HG03280 (cell line): ENCODE results near the gene PPIF.

Experiments
- ATAC-seq: cut with Tn5 transposase; IDR thresholded peaks from one replicate; pipeline ENCODE4 v1.9.1; 2021; ENCODE audit warnings: mild to moderate bottlenecking, moderate library complexity; ENCODE audit not compliant: unreplicated experiment

PPIF gene

DNA sequence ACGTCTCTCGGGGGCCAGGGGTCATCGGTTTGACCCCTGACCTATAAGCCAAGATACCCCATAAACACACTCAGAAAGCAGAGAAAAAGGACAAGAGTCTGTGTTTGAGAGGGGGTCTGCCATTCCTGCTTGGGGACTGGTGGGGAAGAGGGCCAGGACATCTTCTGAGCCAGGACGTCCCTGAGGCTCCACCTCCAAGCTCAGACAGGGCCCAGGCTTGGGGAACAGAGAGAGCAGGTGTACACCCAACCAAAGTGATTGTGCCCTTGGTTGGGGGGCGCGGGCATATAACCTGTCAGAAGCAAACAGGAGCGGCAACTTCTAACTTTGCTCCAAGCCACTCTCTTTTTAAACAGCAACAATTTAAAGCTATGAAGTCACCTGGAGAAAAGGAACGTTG, 33.9 kb upstream of the PPIF start:
- no peak for ATAC-seq

DNA sequence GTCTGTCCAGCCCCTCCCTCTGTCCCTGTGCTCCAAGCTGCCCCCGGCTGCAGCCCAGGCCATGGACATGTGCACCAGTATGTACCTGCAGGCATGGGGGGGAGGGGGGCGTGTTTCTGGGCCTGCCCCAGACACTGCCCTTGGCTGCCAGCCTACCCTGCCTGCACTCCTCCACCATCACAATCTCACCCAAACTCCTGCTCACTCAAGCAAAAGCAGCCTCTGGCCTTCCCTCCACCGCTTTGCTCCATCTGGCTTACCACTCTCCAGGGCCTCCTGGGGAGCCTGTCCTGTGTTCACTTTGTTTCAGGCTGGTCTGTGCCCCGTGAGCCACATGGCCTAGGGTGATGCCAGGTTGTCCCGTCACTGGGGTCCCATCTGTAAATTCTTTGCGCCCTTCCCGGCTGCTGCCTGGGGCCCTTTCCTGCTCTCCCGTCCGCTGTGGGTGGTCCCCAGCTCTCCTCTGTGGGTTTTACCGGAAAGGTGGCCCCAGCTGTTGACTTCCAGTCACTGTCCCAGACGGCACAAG, 33.3 kb upstream of the PPIF start:
- no peak for ATAC-seq

DNA sequence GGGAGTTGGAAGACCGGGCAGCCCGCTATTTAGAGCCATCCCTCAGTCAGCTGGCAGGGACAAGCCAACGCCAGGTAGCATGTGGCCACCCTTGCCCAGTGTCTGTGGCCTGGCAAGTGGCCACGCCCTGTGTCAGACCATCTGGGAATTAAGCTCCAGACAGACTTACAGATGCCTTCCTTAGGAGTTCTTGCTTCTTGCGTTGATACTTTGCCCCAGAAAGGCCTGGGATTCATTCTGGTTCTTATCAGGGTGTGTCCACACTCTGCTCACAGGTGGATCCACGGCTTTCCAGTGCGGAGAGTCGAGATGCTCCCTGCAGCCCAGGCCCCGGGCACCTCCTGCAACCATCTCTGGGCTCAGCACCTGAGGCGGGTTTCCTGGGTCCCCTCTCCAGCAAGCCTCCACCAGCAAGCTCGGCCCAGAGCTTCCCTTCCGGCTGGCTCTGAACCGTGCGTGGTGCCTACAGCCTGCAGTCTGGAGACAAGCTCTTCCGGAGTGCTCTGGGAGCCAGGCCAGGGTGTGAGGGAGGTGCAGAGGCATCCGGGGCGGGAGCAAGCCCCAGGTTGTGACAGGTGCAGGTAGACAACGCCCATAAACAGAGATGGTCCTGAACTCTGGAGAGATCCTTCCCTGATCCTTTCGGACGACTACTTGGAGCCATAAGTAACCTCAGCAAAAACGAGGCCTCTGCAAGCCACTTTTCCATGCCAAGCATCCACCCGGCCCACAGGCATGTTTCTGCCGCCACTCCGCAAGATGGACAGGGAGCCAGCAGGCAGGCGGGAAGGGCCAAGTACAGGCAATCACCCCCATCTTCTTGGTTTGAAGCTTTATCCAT, 32.3 kb upstream of the PPIF start:
- ATAC-seq = no peak

DNA sequence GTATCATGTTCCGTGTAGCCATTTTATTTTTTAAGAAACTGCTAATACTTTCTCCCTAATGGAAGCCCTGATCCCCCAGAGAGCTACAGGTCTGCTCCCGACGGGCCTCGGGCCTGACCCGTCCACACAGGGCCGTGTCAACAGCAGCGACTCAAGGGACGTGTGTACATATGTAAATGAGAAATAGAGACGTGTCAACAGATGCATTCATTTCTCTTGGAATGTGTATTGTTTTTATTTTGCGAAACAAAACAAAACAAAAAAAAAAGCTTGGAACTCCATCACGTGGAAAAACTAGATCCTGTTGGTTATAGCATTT, 31.7 kb upstream of the PPIF start:
- ATAC-seq = no peak

DNA sequence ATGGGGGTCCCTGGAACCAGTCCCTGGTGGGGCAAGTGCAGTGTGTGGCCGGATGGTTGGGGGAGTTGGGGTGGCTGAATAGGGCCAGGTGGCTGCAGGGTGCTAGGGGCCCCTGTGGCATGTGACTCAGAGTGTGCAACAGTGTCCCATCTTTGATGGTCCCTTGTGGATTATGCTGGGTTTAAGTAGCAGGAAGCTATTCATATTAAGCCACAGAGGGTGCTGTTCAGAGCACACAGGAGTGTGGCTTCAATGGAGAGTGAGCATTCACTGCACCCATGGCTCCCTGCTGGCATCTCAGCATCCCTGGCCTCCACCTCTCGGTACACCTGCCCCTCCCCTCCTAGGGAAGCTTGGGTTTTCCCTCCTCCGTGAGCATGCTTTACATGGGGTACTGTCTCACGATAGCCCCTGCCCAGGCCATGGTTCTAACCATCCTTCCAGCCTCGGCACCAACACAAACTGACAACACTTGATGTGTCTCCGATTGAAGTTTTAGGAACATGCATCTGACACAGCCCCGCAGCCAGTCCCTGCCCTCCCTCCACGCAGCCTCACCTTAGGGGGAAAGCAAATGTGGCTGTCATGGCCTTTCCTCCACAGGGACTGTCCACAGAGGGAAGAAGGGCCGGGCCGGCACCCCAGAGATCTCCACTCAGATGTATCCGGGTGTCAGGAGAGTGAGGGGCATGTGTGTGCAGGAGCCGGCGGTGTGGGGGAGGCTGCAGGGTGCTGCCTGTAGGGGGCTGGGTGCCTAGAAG, 30.4 kb upstream of the PPIF start:
- peak; percentile 53 for ATAC-seq

- ATAC-seq = no peak
These were observed 28.9 kb upstream of the PPIF start for GRCh38 chr10:79318369-79318768.

DNA sequence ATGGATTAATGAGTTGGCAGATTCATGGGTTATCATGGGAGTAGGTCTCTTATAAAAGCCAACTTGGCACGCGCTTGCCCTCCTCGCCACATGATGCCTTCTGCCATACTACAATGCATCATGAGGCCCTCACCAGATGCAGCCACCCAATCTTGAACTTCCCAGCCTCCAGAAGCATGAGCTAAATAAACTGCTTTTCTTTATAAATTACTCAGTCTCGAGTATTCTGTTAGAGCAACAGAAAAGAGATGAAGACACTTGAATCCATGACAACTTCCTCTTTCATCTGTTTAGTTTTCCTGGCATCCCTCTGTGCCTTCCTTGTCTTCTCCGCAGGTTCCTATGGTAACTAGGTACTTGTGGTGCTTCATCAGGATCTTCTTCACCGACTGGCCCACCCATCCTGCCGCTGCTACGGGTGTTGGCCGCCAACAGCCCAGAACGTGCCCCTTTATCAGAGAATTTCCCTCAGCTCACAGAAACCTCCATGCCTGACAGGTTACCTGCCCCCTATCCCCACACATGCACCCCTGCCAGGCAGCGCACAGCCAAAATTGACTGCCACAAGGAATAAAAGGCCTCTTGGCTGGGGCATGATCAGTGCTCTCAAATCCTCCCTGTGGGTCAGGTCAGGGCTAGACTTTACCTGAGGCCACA, 28.0 kb upstream of the PPIF start:
- ATAC-seq = no peak

- no peak for ATAC-seq
These were observed 27.0 kb upstream of the PPIF start for GRCh38 chr10:79320316-79320715.

- no peak for ATAC-seq
These were observed 26.3 kb upstream of the PPIF start for GRCh38 chr10:79320820-79321493.

DNA sequence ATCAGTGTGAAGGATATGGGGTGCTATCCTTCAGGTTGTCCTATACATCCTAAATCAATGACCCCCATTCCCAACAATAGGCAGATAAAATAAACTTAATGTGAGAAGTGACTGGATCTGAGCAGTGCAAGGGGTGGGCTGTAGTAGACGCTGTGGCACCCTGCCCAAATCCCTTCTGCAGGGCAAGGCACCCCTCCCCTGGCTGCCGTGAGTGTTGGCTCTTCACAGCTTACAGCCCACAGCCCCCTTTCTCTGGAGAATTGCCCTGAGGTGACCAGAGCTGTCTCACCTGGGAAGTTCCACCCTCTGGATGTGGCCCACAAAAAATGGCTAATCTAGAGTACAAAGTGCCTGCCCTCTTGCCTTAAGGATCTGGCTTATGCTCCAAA, 25.8 kb upstream of the PPIF start:
- ATAC-seq = no peak

DNA sequence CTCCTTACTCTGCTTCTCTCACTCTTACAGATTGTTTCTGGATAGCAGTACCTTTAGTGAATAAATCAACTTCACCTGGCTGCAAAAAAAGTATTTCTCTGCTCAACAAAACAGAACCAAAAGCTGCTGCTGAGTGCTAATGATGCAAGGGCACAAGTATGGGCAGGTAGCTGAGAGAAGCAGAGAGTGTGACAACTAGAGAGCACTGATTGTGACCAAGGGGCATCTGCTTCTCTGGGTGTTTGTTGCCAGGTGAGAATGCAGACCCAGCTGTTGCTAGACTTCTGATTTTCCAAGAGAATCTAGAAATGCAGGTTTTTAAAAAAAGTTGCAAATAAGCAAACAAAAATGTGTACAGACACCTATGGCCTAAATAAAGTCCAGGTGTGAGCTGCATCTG, 25.3 kb upstream of the PPIF start:
- ATAC-seq = no peak

GRCh38 chr10:79322616-79323543, 24.4 kb upstream of the PPIF start:
- ATAC-seq = no peak

DNA sequence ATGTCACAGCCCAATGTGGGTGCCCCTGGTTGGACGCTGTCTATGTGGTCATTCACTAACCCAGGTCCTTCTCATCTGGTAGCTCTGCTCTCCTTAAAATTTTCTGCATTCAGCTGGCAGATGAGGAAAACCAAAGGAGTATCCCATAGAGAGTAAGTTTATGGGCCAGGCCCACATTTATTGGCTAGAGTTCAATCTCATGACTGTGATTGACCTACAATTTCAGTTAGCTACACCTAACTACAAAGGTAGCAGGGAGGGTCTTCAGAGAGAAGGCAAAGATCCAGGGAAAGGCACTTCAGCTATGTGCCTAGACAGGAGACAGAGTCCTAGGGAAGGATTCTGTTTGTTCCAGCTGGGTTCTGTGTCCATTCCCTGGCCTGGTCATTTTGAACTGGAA, 23.7 kb upstream of the PPIF start:
- ATAC-seq = no peak

DNA sequence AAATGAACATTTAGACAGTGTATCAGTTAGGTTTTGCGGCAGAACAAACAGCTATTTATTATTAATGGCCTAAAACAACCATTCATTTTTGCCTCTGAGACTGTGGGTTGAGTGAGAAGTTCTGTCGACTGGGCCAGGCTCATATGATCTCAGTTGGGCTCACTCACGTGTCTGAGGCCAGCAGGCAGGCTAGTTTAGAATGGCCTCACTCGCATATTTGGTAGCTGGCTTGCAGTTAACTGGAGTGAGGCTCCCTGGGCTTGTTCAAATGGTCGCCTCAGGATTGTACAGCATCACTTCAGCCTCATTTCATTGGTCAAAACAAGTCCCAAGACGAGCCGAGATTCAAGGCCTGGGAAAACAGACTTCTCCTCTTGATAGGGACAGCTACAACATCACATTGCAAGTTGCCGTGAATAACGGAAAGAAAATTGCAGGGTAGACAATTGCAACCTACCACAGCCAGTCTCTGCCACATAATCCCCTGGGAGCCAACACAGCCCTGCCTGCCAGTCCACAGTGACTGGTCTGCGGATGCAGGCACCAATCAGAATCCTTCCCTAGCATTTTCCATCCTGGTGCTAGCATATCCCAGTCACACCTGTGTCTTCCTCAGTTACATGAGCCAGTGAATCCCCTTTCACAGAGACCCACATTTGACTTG, 23.1 kb upstream of the PPIF start:
- no peak for ATAC-seq

DNA sequence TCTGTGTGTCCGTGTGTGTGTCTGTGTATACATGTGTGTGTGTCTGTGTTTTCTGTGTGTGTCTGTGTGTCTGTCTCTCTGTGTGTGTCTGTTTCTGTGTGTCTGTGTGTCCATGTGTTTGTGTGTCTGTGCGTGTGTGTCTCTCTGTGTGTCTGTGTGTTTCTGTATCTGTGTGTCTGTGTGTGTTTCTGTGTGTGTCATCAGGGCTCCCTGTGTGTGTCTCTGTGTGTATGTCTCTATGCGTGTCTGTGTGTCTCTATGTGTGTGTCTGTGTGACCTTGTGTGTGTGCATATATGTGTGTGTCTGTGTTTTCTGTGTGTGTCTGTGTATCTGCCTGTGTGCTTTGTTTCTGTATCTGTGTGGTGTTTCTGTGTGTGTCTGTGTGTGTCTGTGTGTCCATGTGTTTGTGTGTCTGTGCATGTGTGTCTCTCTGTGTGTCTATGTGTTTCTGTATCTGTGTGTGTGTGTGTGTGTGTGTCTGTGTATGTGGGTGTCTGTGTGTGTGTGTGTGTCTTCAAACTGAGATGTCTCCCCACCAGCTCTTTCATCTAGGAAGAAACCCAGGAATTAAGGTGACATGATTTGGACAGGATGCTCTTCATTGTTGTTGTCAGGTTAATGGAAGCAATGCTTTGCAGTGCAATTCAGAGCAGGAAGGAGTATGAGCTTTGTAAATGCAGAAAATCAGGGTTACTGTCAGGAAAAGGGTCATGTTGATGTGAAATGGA, 20.7 kb upstream of the PPIF start:
- no peak for ATAC-seq

GRCh38 chr10:79327090-79327457, 20.2 kb upstream of the PPIF start:
- ATAC-seq = peak; percentile 65

DNA sequence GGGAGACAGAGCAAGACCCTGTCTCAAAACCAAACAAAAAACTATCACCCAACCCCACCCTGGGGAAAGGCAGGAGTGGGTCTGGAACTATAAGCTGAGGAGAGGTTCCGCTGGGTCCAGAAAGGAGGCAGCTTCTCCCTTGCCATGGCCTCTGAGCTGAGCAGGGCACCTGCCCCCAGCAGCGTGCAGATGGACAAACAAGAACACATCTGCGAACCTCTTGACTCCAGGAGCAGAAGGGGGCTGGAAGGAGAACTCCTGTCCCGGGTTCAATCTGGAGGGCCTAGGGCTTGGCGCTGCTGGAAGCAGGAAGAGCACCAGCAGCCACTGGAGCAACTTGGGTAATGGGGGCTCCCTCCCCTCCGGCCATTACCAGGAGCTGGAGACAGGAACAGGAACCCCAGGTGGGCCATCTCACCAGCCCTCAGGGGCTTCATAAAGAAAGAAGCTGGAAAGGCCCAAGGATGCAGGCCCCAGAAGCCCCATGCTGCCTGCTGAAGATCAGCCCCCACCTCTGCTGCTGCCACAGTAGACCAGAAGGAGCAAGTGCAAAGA, 19.0 kb upstream of the PPIF start:
- ATAC-seq = no peak

- ATAC-seq = no peak
These were observed 18.3 kb upstream of the PPIF start for GRCh38 chr10:79328737-79329504.
